GM12875 (cell line): ENCODE results near the gene ELAVL1.

Experiments
- H3K4me3 ChIP-seq: one replicate; pipeline ENCODE4 v1.5.1; 2011; ENCODE audit warnings: low read depth, low read length, control low read depth
- CTCF ChIP-seq: IDR thresholded peaks from 2 replicates; pipeline ENCODE4 v1.5.1; 2011; ENCODE audit warnings: low read depth, mild to moderate bottlenecking, control low read depth, inconsistent platforms, low read length, moderate library complexity, borderline replicate concordance; ENCODE audit not compliant: insufficient read depth

ELAVL1 gene

GRCh38 chr19:7912697-7913564, 92.5 kb downstream of the ELAVL1 start:
- H3K4me3 ChIP-seq: no peak overlapping the region
- no peak for TF ChIP-seq CTCF

- no peak for TF ChIP-seq CTCF
Observed at GRCh38 chr19:7912144-7912696, 93.2 kb downstream of the ELAVL1 start.

GRCh38 chr19:7911508-7912143, 93.8 kb downstream of the ELAVL1 start:
- no peak for TF ChIP-seq CTCF
- H3K4me3 ChIP-seq: no peak overlapping the region

More at GRCh38 chr19:7912144-7912696, 93.2 kb downstream of the ELAVL1 start:
- H3K4me3 ChIP-seq: no peak overlapping the region

- no peak for TF ChIP-seq CTCF
- H3K4me3 ChIP-seq: no peak overlapping the region
Observed at GRCh38 chr19:7910321-7911161, 94.9 kb downstream of the ELAVL1 start.

- H3K4me3 ChIP-seq: no peak overlapping the region
- TF ChIP-seq CTCF: no peak
Observed at GRCh38 chr19:7909471-7910067, 95.9 kb downstream of the ELAVL1 start.

- no peak for TF ChIP-seq CTCF
- H3K4me3 ChIP-seq: no peak overlapping the region
Observed at GRCh38 chr19:7908742-7909461, 96.5 kb downstream of the ELAVL1 start.
